Natural killer cell (primary cell): ENCODE measurements around the gene KIF16B. TPM values are rescaled to one million over a fixed set of nuclear protein-coding genes. Genes with fewer than 3 reads are reported as not detected.

ENCODE experiments used
- ATAC-seq, 3 donors: fragments of 150-1000 bp in 2 of 3; fragments of 200-7000 bp in 1 of 3; cut with Tn5 transposase; 1 replicate in 1 of 3; 2 replicates in 2 of 3; pipeline ENCODE4 v1.10.0; 2021; ENCODE audit warnings: mild to moderate bottlenecking in 2 of 3, moderate library complexity in 2 of 3
- DNase-seq, 2 donors: peaks; one replicate each; pipeline versions ENCODE4 v3.0.0 to v3.0.0-alpha.2; 2013 to 2021; ENCODE audit warnings: mixed read lengths in 1 of 2
- H3K27ac ChIP-seq: one replicate; pipeline ENCODE4 v1.5.1; 2013; ENCODE audit warnings: mild to moderate bottlenecking, low read length
- H3K27me3 ChIP-seq: one replicate; pipeline ENCODE4 v1.6.1; 2013; ENCODE audit warnings: low read length; ENCODE audit not compliant: control insufficient read depth, insufficient read depth
- H3K36me3 ChIP-seq: one replicate; pipeline ENCODE4 v1.6.1; 2013; ENCODE audit warnings: low read length; ENCODE audit not compliant: control insufficient read depth, insufficient read depth
- H3K4me1 ChIP-seq: one replicate; pipeline ENCODE4 v1.6.1; 2013; ENCODE audit warnings: low read length; ENCODE audit not compliant: control insufficient read depth, insufficient read depth
- H3K4me3 ChIP-seq: one replicate; pipeline ENCODE4 v1.5.1; 2013; ENCODE audit warnings: low read length
- H3K9me3 ChIP-seq: one replicate; pipeline ENCODE4 v1.6.1; 2013; ENCODE audit warnings: low read length; ENCODE audit not compliant: control insufficient read depth, insufficient read depth
- H3K27ac Mint-ChIP-seq, 2 donors: one replicate each; pipeline ENCODE4 v1.8.0; 2022; ENCODE audit warnings: mild to moderate bottlenecking in 2 of 2, mixed read lengths in 2 of 2, moderate library complexity in 1 of 2
- H3K27me3 Mint-ChIP-seq, 2 donors: one replicate each; pipeline ENCODE4 v1.8.0; 2022; ENCODE audit warnings: low read depth in 2 of 2, mixed read lengths in 2 of 2
- H3K36me3 Mint-ChIP-seq: one replicate; pipeline ENCODE4 v1.8.0; 2022; ENCODE audit warnings: mixed read lengths
- H3K4me1 Mint-ChIP-seq, 2 donors: one replicate each; pipeline ENCODE4 v1.8.0; 2022; ENCODE audit warnings: mixed read lengths in 2 of 2
- H3K4me3 Mint-ChIP-seq: one replicate; pipeline ENCODE4 v1.8.0; 2022; ENCODE audit warnings: mild to moderate bottlenecking, moderate library complexity, mixed read lengths
- H3K9me3 Mint-ChIP-seq, 2 donors: one replicate each; pipeline ENCODE4 v1.8.0; 2022; ENCODE audit warnings: mixed read lengths in 2 of 2
- CTCF ChIP-seq: fragments of 200-600 bp; IDR thresholded peaks from one replicate; pipeline ENCODE4 v1.8.0; 2022; ENCODE audit warnings: antibody characterized with exemption
- WGBS: methylation state at CpG from one replicate; pipeline ENCODE4 v1.1.7; 2013; ENCODE audit warnings: missing lambda C conversion rate; ENCODE audit not compliant: insufficient coverage; 5-methylcytosine and 5-hydroxymethylcytosine counted together
- intact Hi-C: fragments of 100-400 bp; cut with micrococcal nuclease; formaldehyde crosslinking; loops from one replicate; pipeline ENCODE4 v1.14.2; 2022
- total RNA-seq, 4 donors: library from RNA; stranded (reverse); fragments of 120-200 nt in 1 of 4; gene quantifications; one replicate each; pipeline versions ENCODE4 v1.2.3 to v1.2.4, GENCODE V29; 2013 to 2022

KIF16B gene
- total RNA-seq, 3 donors from 2014 or later (not counting 1 experiment from before 2014, with no cell fraction given), result 3.9 to 11.8 (median 9.2) TPM

- H3K36me3 ChIP-seq, result no peaks in the 10 kb centered on the region
- H3K27me3 ChIP-seq, result no peaks in the 10 kb centered on the region
- Mint-ChIP-seq H3K27me3 (no peaks in the 10 kb centered on the region), H3K4me3 (no peak overlapping the region), H3K36me3 (peaks cover 8% of the 10 kb centered on the region), H3K27ac (no peak overlapping the region), H3K4me1 (no peaks in the 10 kb centered on the region), H3K9me3 (peaks cover 4 to 8% of the 10 kb centered on the region in 2 donors)
- no peak overlapping the region for H3K27ac ChIP-seq
- DNase-seq (no peak), ATAC-seq (no peak)
- 55% methylated on average over 3 of the region's 6 CpGs for WGBS
- H3K4me1 ChIP-seq, result no peaks in the 10 kb centered on the region
- intact Hi-C loops, result no loop called here
- H3K4me3 ChIP-seq, result no peak overlapping the region
- peaks cover 24% of the 10 kb centered on the region for H3K9me3 ChIP-seq
- TF ChIP-seq CTCF, result no peak
Observed at GRCh38 chr20:16270314-16270931, 302.8 kb downstream of the KIF16B start.

GRCh38 chr20:16267526-16267925 is 305.7 kb downstream of the KIF16B start:
- no peaks in the 10 kb centered on the region for H3K4me1 ChIP-seq
- peaks cover 8% of the 10 kb centered on the region for H3K36me3 Mint-ChIP-seq
- no peaks in the 10 kb centered on the region for H3K27me3 ChIP-seq
- H3K9me3 ChIP-seq, result peaks cover 25% of the 10 kb centered on the region
- H3K9me3 Mint-ChIP-seq, result peaks cover 4 to 8% of the 10 kb centered on the region in 2 donors
- no peak overlapping the region for H3K27ac ChIP-seq
- WGBS, result 94% methylated on average over 4 of the region's 4 CpGs
- H3K4me1 Mint-ChIP-seq, result peaks cover 0 to 8% of the 10 kb centered on the region in 2 donors
- no peak overlapping the region for H3K4me3 Mint-ChIP-seq
- H3K36me3 ChIP-seq, result no peaks in the 10 kb centered on the region
- ATAC-seq, result no peak
- H3K4me3 ChIP-seq, result no peak overlapping the region
- H3K27me3 Mint-ChIP-seq, result no peaks in the 10 kb centered on the region
- DNase-seq, result no peak
- no peak for TF ChIP-seq CTCF
- H3K27ac Mint-ChIP-seq, result no peak overlapping the region
- intact Hi-C loops, result no loop called here

- Histone ChIP-seq H3K36me3 (no peaks in the 10 kb centered on the region), H3K4me1 (no peaks in the 10 kb centered on the region), H3K9me3 (peaks cover 25% of the 10 kb centered on the region), H3K27me3 (no peaks in the 10 kb centered on the region), H3K4me3 (no peak overlapping the region), H3K27ac (no peak overlapping the region)
- Mint-ChIP-seq H3K9me3 (peaks cover 4 to 8% of the 10 kb centered on the region in 2 donors), H3K36me3 (peaks cover 8% of the 10 kb centered on the region), H3K27ac (no peak overlapping the region), H3K4me3 (no peak overlapping the region), H3K4me1 (peaks cover 0 to 8% of the 10 kb centered on the region in 2 donors), H3K27me3 (no peaks in the 10 kb centered on the region)
- intact Hi-C loops, result no loop called here
- DNase-seq (no peak), ATAC-seq (no peak)
- WGBS, result 95% methylated on average over 5 of the region's 5 CpGs
- no peak for TF ChIP-seq CTCF
Observed at GRCh38 chr20:16265334-16265733, 307.9 kb downstream of the KIF16B start.

GRCh38 chr20:16263582-16263981 is 309.7 kb downstream of the KIF16B start:
- H3K4me1 ChIP-seq, result no peaks in the 10 kb centered on the region
- no peak for ATAC-seq
- Mint-ChIP-seq H3K36me3 (peaks cover 8% of the 10 kb centered on the region), H3K9me3 (peaks cover 4 to 8% of the 10 kb centered on the region in 2 donors), H3K4me1 (peaks cover 0 to 8% of the 10 kb centered on the region in 2 donors), H3K27ac (no peak overlapping the region), H3K27me3 (no peaks in the 10 kb centered on the region), H3K4me3 (no peak overlapping the region)
- peaks cover 25% of the 10 kb centered on the region for H3K9me3 ChIP-seq
- TF ChIP-seq CTCF, result no peak
- no peaks in the 10 kb centered on the region for H3K27me3 ChIP-seq
- DNase-seq, result no peak
- no peaks in the 10 kb centered on the region for H3K36me3 ChIP-seq
- H3K4me3 ChIP-seq, result no peak overlapping the region
- 53% methylated on average over 2 of the region's 2 CpGs for WGBS
- no peak overlapping the region for H3K27ac ChIP-seq
- intact Hi-C loops, result no loop called here
